GM12878 (cell line): ENCODE data around the gene PDIK1L. TPM values are rescaled to one million over a fixed set of nuclear protein-coding genes. Genes with fewer than 3 reads are reported as not detected.
A peak's percentile ranks its signal among the peaks of the same experiment; 100 is the strongest.

Experiments
- ATAC-seq: fragments of 200-7000 bp; cut with Tn5 transposase; 3 replicates; pipeline ENCODE4 v1.9.1; 2020; ENCODE audit warnings: mild to moderate bottlenecking, moderate library complexity
- BruUV-seq: library from RNA; stranded (reverse); fragments of 400-500 nt; replicated peaks from 2 replicates; lab custom pipeline; 2021; lab: Mats Ljungman, UMichigan
- CTCF ChIA-PET: fragments of 300-600 bp; sonication (Branson Sonifier 250); formaldehyde crosslinking; extraction: SDS; loops from one replicate; lab custom pipeline; 2021; ENCODE audit warnings: inconsistent platforms; lab: Yijun Ruan, JAX
- POLR2A ChIA-PET: fragments of 350-600 bp; formaldehyde crosslinking; extraction: SDS; loops from one replicate; lab custom pipeline; 2021; ENCODE audit warnings: inconsistent platforms; lab: Charles Lee
- RAD21 ChIA-PET: fragments of 300-600 bp; sonication (Branson Sonifier 250); formaldehyde crosslinking; loops from one replicate; lab custom pipeline; 2023; ENCODE audit warnings: antibody characterized with exemption; ENCODE audit not compliant: unreplicated experiment; lab: Charles Lee
- SMC1A ChIA-PET: fragments of 300-600 bp; sonication (Branson Sonifier 250); formaldehyde crosslinking; loops from one replicate; lab custom pipeline; 2023; ENCODE audit not compliant: unreplicated experiment, uncharacterized antibody; lab: Charles Lee
- DNase-seq: peaks from one replicate; pipeline ENCODE4 v3.0.0-alpha.2; 2011; ENCODE audit warnings: low read depth, low spot score
- FAIRE-seq: peaks from 3 replicates; lab custom pipeline; 2011; peaks lifted over from hg19 to GRCh38; lab: Jason Lieb, UNC
- H2AFZ ChIP-seq: 2 replicates; pipeline ENCODE4 v1.6.0; 2011; ENCODE audit warnings: low read depth, low read length, control low read depth; ENCODE audit not compliant: control insufficient read depth
- H3K27ac ChIP-seq: 2 replicates; pipeline ENCODE4 v1.5.1; 2011; ENCODE audit warnings: control low read depth; ENCODE audit not compliant: control insufficient read depth, insufficient read depth
- H3K27me3 ChIP-seq, 2 experiments: replicated peaks in 1 of 2; 2 replicates each; pipeline versions ENCODE4 v1.6.0 to v1.6.1; 2011; ENCODE audit warnings: low read length in 1 of 2; ENCODE audit not compliant: control insufficient read depth in 2 of 2, insufficient read depth in 2 of 2
- H3K36me3 ChIP-seq, 2 experiments: 2 replicates each; pipeline ENCODE4 v1.5.1; 2011; ENCODE audit warnings: low read length in 1 of 2; ENCODE audit not compliant: control insufficient read depth in 2 of 2, insufficient read depth in 2 of 2
- H3K4me1 ChIP-seq: 2 replicates; pipeline ENCODE4 v1.6.1; 2011; ENCODE audit warnings: mild to moderate bottlenecking, low read length, moderate library complexity, mixed read lengths; ENCODE audit not compliant: control insufficient read depth, insufficient read depth
- H3K4me2 ChIP-seq: 2 replicates; pipeline ENCODE4 v1.6.0; 2011; ENCODE audit warnings: control low read depth; ENCODE audit not compliant: control insufficient read depth, insufficient read depth
- H3K4me3 ChIP-seq: fragments of 200-600 bp; sonication (generic); 2 replicates; pipeline ENCODE4 v1.5.1; 2016
- H3K79me2 ChIP-seq: 2 replicates; pipeline ENCODE4 v1.6.0; 2011; ENCODE audit warnings: low read length; ENCODE audit not compliant: control insufficient read depth, insufficient read depth
- H3K9ac ChIP-seq: 2 replicates; pipeline ENCODE4 v1.8.0; 2011; ENCODE audit warnings: low read length, control low read depth, mixed read lengths; ENCODE audit not compliant: control insufficient read depth, insufficient read depth
- H3K9me3 ChIP-seq: replicated peaks from 3 replicates; pipeline ENCODE4 v1.5.1; 2011; ENCODE audit warnings: mild to moderate bottlenecking, low read length; ENCODE audit not compliant: control insufficient read depth, insufficient read depth
- H4K20me1 ChIP-seq: 2 replicates; pipeline ENCODE4 v1.6.0; 2011; ENCODE audit not compliant: control insufficient read depth, insufficient read depth
- BHLHE40 ChIP-seq, 2 experiments: fragments of 450-650 bp in 1 of 2; IDR thresholded peaks; 2 replicates each; pipeline ENCODE4 v1.6.1; 2011 to 2017; ENCODE audit warnings: low read depth in 2 of 2, borderline replicate concordance in 1 of 2, improper control_type of control experiment in 1 of 2, low read length in 1 of 2, mild to moderate bottlenecking in 1 of 2
- CBX5 ChIP-seq: sonication (generic); IDR thresholded peaks from 2 replicates; pipeline ENCODE4 v1.6.1; 2016; ENCODE audit warnings: low read depth, moderate library complexity, mild to moderate bottlenecking, inconsistent platforms
- CHD1 ChIP-seq: IDR thresholded peaks from 2 replicates; pipeline ENCODE4 v1.6.1; 2012; ENCODE audit warnings: low read depth, low read length, improper control_type of control experiment
- CTCF ChIP-seq, 3 experiments: IDR thresholded peaks in 2 of 3; conservative IDR thresholded peaks in 1 of 3; 2 replicates each; pipeline ENCODE4 v1.5.1; 2011; ENCODE audit warnings: low read depth in 3 of 3, low read length in 3 of 3, mild to moderate bottlenecking in 3 of 3, control low read depth in 2 of 3, moderate library complexity in 2 of 3, inconsistent platforms in 1 of 3, mixed read lengths in 1 of 3; ENCODE audit not compliant: control insufficient read depth in 2 of 3, insufficient read depth in 1 of 3; ENCODE audit errors: extremely low read depth in 1 of 3
- FOXM1 ChIP-seq: IDR thresholded peaks from 2 replicates; pipeline ENCODE4 v1.6.1; 2012; ENCODE audit warnings: low read depth, mild to moderate bottlenecking, inconsistent platforms, low read length, moderate library complexity
- HCFC1 ChIP-seq: fragments of 150-350 bp; IDR thresholded peaks from 2 replicates; pipeline ENCODE4 v1.6.1; 2014; ENCODE audit warnings: low read length
- HDGF ChIP-seq: fragments of 450-650 bp; IDR thresholded peaks from 2 replicates; pipeline ENCODE4 v1.6.1; 2016; ENCODE audit warnings: antibody characterized with exemption
- MLLT1 ChIP-seq: fragments of 450-650 bp; IDR thresholded peaks from 2 replicates; pipeline ENCODE4 v1.6.1; 2016; ENCODE audit warnings: mild to moderate bottlenecking
- NRF1 ChIP-seq: conservative IDR thresholded peaks from 2 replicates; pipeline ENCODE4 v1.6.1; 2011; ENCODE audit warnings: mild to moderate bottlenecking, low read depth, low read length, improper control_type of control experiment
- PBX3 ChIP-seq: IDR thresholded peaks from 2 replicates; pipeline ENCODE4 v1.6.1; 2011; ENCODE audit warnings: mild to moderate bottlenecking, low read depth, low read length, moderate library complexity; ENCODE audit not compliant: insufficient replicate concordance
- RUNX3 ChIP-seq: IDR thresholded peaks from 2 replicates; pipeline ENCODE4 v1.6.1; 2012; ENCODE audit warnings: low read length, inconsistent platforms
- TARDBP ChIP-seq: IDR thresholded peaks from 2 replicates; pipeline ENCODE4 v1.6.1; 2016; ENCODE audit warnings: borderline replicate concordance
- TCF12 ChIP-seq: IDR thresholded peaks from 2 replicates; pipeline ENCODE4 v1.6.1; 2011; ENCODE audit warnings: low read depth, mild to moderate bottlenecking, low read length
- USF2 ChIP-seq: IDR thresholded peaks from 2 replicates; pipeline ENCODE4 v1.6.1; 2011; ENCODE audit warnings: low read depth, low read length, improper control_type of control experiment, borderline replicate concordance
- ZNF274 ChIP-seq: IDR thresholded peaks from one replicate; pipeline ENCODE4 v1.8.0; 2011; ENCODE audit not compliant: insufficient read length, insufficient read depth
- ZZZ3 ChIP-seq: IDR thresholded peaks from 2 replicates; pipeline ENCODE4 v1.6.1; 2011; ENCODE audit warnings: low read depth; ENCODE audit not compliant: control insufficient read depth, insufficient read length
- WGBS: methylation state at CpG from one replicate; pipeline ENCODE4 v1.1.6; 2016; ENCODE audit warnings: low lambda C conversion rate; ENCODE audit not compliant: insufficient replicate concordance, insufficient coverage; ENCODE audit errors: missing lambda C conversion rate; 5-methylcytosine and 5-hydroxymethylcytosine counted together
- in situ Hi-C: fragments of 300-500 bp; cut with MboI; formaldehyde crosslinking; loops from 9 replicates; pipeline ENCODE4 v1.14.3; 2018; ENCODE audit warnings: mixed read lengths
- intact Hi-C: fragments of 100-400 bp; cut with micrococcal nuclease; formaldehyde crosslinking; loops from one replicate; pipeline ENCODE4 v1.14.2; 2022; ENCODE audit not compliant: unreplicated experiment
- polyA plus RNA-seq, 11 experiments: library from polyadenylated mRNA; depleted of rRNA in 4 of 11; unstranded in 6 of 11; stranded (reverse) in 5 of 11; fragments of >200 nt; fragmentation: Nextera tagmentation in 4 of 11; fragmentation: Illumina TruSeq in 1 of 11; extraction: Ambion mirVana in 4 of 11; extraction: Trizol in 1 of 11; gene quantifications; 1 replicate in 1 of 11; 2 replicates in 10 of 11; pipeline versions ENCODE4 v1.2.1 to v1.2.3, GENCODE V29; 2011 to 2016; ENCODE audit warnings: inconsistent platforms in 2 of 11, missing spikeins in 2 of 11, low read depth in 1 of 11
- total RNA-seq, 4 experiments: library from RNA; depleted of rRNA in 3 of 4; stranded (reverse); fragments of >200 nt in 3 of 4; fragmentation: Illumina TruSeq in 1 of 4; extraction: Trizol in 1 of 4; gene quantifications; 2 replicates each; pipeline versions ENCODE4 v1.2.1 to v1.2.3, GENCODE V29; 2013 to 2021

PDIK1L gene
- total and polyA plus RNA-seq, 10 of the 15 experiments (the other 5 are each of a cell fraction or from before 2014, with no cell fraction given): 4.0 to 15.9 (median 10.5) TPM

- H3K27ac ChIP-seq: no peak overlapping the region
- SMC1A ChIA-PET: no interaction called here
- in situ Hi-C loops: no loop called here
These were observed 41.2 kb upstream of the PDIK1L start for GRCh38 chr1:26070296-26070962.

More at GRCh38 chr1:26070296-26070962, 41.2 kb upstream of the PDIK1L start:
- DNase-seq: no peak
- no peaks in the 10 kb centered on the region for H3K4me1 ChIP-seq
- intact Hi-C loops: no loop called here
- no peaks in the 10 kb centered on the region; the same call in 1 of the 2 replicates for H4K20me1 ChIP-seq
- no peaks in the 10 kb centered on the region for H3K9me3 ChIP-seq
- 64% methylated on average over 4 of the region's 4 CpGs for WGBS
- no peak overlapping the region for H3K4me3 ChIP-seq
- RAD21 ChIA-PET: no interaction called here
- H2AFZ ChIP-seq: no peak overlapping the region
- FAIRE-seq: peak; percentile 66
- no peak overlapping the region for H3K9ac ChIP-seq
- CTCF ChIA-PET: interaction anchor here (1.2 kb wide), 1 partner anchor 34 kb away, joined by 3 read pairs; no protein-coding TSS in a partner anchor
- no peaks in the 10 kb centered on the region for H3K36me3 ChIP-seq
- no peaks in the 10 kb centered on the region for H3K79me2 ChIP-seq
- no TSS peak for BruUV-seq
- POLR2A ChIA-PET: no interaction called here
- H3K27me3 ChIP-seq: peaks cover 0 to 7% of the 10 kb centered on the region in 2 experiments; a peak in 3 of 4 replicates
- TF ChIP-seq NRF1 (no peak), CBX5 (no peak), MLLT1 (no peak), HCFC1 (no peak), RUNX3 (no peak), ZNF274 (no peak), FOXM1 (no peak), PBX3 (no peak), TARDBP (no peak), HDGF (no peak), BHLHE40 (IDR thresholded peaks at IDR 0.05; ENCODE audit: borderline replicate concordance in 1 of 2, low read depth in 2 of 2, low read length in 1 of 2) (no peak), ZZZ3 (no peak), TCF12 (no peak), USF2 (no peak), CHD1 (no peak), CTCF (IDR thresholded peaks at IDR 0.05 in 2 of 3, conservative IDR thresholded peaks at IDR 0.05 in 1 of 3; ENCODE audit: control insufficient read depth in 2 of 3, extremely low read depth in 1 of 3, insufficient read depth in 1 of 3, low read depth in 3 of 3, low read length in 3 of 3) (no peak)
- H3K4me2 ChIP-seq: no peak overlapping the region
- no peak for ATAC-seq
